HG02642 (cell line): Measurements from ENCODE around the gene EPN1.

Experiments
- ATAC-seq: cut with Tn5 transposase; IDR thresholded peaks from one replicate; pipeline ENCODE4 v1.9.1; 2021; ENCODE audit warnings: mild to moderate bottlenecking; ENCODE audit not compliant: unreplicated experiment, poor library complexity

Gene EPN1

DNA sequence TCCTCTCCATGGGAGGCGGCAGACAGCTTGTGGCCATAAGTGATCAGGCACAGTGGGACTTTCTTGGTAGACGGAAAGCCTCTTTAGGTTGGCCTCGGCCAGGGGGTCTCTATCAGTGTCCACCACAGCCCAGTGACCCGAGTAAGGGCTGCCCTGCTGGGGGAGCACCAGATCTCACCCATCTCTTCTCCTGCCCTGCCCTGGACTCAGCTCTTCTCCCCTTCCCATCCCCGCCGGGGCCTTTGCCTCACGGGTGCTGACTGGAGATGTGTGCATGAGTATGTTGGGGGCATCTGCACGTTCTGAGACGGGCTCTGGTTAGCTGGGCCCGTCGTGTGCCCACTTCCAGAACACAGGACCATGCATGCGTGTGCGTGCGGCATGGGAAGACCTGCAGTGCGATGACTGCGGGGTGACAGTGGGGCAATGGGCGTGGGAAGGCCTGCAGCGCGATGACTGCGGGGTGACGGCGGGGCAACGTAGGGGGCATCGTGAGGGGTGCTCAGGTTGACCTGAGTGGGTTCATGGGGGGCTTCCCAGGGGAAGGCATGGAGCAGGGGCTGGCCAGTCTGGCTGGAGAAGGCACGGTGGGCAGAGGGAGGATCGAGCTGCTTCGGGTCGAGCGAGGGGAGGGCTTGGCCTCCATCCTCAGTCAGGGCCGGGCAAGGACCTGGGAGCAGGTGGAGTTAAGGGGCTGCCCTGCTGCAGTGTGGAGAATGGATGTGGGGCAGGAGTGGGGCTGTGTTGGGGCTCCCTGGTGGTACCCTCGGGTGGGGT, 15.9 kb downstream of the EPN1 start:
- no peak for ATAC-seq

DNA sequence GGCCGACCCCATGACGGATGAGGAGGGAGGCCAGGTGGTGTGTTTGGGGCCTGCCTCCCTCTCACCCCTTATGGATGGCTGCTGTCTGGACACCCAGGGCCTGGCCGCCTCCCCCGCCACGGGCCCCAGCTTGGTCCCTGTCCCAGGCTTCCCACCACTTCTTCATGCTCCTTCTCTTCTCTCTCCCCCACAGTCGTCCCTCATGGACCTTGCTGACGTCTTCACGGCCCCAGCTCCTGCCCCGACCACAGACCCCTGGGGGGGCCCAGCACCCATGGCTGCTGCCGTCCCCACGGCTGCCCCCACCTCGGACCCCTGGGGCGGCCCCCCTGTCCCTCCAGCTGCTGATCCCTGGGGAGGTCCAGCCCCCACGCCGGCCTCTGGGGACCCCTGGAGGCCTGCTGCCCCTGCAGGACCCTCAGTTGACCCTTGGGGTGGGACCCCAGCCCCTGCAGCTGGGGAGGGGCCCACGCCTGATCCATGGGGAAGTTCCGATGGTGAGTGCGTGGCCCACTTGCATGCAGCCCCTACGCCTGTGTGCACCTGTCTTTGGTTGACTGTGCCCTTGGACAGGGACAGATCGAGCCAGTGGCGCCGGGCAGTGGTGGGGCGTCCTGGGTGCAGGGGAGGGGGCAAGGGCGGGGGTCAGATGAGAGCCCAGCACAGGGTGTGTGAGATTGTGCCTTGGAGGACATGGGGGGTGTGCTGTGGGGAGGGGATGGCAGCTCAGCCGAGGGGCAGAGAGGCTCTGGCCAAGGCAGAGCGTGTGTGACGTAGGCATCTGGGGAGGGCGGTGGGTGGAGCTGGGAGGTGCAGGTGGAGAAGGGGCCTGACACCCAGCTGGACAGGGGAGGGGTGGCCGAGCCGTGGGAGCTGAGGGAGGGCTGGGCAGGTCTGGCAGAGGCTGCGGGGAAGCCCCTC, 16.8 kb downstream of the EPN1 start:
- ATAC-seq, result no peak

DNA sequence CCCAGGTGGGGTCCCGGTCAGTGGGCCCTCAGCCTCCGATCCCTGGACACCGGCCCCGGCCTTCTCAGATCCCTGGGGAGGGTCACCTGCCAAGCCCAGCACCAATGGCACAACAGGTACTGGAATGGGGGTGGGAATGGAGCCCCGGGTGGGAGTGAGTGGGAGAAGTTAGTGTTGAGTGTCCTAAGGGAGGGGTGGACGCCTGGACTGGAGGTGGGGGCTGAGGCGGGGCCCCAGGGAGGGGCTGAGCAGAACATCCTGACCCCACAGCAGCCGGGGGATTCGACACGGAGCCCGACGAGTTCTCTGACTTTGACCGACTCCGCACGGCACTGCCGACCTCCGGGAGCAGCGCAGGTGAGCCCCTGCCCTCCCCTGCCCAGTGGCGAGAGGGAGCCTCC, 17.7 kb downstream of the EPN1 start:
- ATAC-seq, result no peak

GRCh38 chr19:55693336-55693974, 18.4 kb downstream of the EPN1 start:
- no peak for ATAC-seq

- ATAC-seq, result no peak
Measured at GRCh38 chr19:55694241-55694655, 19.2 kb downstream of the EPN1 start.

GRCh38 chr19:55694656-55695491, 19.8 kb downstream of the EPN1 start:
- ATAC-seq, result no peak

GRCh38 chr19:55695511-55696290, 20.7 kb downstream of the EPN1 start:
- no peak for ATAC-seq

GRCh38 chr19:55696301-55697068, 21.5 kb downstream of the EPN1 start:
- ATAC-seq, result no peak

GRCh38 chr19:55697069-55697440, 22.0 kb downstream of the EPN1 start:
- no peak for ATAC-seq

GRCh38 chr19:55697698-55698097, 22.7 kb downstream of the EPN1 start:
- no peak for ATAC-seq

GRCh38 chr19:55698256-55698655, 23.2 kb downstream of the EPN1 start:
- no peak for ATAC-seq

GRCh38 chr19:55699221-55699620, 24.2 kb downstream of the EPN1 start:
- ATAC-seq, result no peak

- no peak for ATAC-seq
Measured at GRCh38 chr19:55700813-55701212, 25.8 kb downstream of the EPN1 start.

DNA sequence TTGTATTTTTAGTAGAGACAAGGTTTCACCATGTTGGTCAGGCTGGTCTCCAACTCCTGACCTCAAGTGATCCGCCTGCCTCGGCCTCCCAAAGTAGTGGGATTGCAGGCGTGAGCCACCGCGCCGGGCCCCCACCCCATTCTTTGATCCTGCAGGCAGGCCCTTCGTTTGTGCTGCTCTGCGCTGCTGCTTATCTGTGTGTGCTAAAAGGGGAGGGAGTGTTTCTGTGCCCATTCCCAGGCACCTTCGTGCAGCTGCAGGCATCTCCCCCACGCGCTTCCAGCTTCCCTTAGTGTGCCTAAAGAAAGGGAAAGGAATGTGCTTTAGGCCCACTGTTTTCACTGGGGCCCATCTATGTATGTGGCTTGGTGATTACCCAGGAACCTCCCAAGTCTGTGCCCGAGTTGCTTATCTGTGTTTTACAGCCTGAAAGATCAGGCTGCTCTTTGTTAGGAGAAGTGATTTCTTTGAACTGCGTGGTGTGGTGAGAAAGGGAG, 27.2 kb downstream of the EPN1 start:
- ATAC-seq, result no peak

DNA sequence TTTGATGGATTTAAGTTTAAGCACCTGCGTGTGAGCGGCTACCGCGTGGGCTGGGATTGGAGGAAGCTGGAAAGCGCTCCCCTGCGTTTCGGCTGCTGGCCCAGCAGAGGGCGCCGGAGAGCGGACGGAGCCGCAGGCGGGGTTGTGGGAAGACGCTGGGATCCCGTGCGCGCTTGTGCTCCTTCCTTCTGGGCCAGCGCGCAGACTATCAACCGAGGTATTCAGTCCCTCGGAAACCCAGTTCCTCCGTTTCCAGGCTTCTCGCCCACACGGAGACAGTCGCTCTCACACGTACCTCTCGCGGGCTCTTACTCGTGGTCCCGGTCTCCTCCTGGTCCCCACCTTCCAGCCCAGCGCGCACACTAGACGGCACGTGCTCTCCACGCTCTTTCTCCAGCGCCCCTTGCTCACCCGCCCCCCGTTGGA, 28.8 kb downstream of the EPN1 start:
- ATAC-seq, result no peak

GRCh38 chr19:55704494-55705245, 29.6 kb downstream of the EPN1 start:
- no peak for ATAC-seq

DNA sequence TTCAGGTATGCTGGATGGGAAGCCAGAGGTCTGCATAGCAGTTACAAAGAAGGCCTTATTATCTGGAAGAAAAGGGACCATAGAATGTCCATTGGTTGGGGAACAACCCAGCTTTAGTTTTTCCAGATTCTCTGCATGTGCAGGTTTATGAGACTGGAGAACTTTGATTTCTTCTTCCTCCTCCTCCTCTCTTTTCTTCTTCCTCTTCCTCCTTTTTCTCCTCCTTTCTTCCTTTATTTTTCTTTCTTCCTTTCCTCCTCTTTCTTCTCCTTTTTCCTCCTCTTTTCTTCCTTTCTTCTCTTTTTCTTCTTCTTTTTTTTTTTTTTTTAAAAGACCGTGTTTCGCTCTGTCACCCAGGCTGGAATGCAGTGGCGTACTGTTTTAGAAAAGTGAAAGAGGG, 30.9 kb downstream of the EPN1 start:
- ATAC-seq, result no peak

DNA sequence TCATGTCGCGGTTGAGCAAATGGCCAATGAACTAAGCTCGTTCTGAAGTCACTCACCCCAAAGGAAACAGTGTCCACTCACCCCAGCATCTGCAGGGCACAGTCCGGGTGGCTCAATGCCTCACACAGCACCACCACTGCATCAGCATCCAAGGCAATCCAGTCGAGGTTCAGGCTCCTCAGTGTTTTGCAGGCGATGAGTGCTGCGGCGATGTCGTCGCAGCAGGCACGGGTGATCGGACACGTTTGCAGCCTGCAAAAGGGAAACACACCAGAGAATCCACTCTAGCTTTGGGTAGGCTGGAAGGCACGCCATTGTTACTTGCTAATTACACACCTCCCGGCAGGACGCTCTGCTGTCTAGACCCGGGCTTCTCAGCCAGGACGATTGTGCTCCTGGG, 36.7 kb downstream of the EPN1 start:
- ATAC-seq, result no peak
